ENCODE data around the gene KIF2B. TPM values are rescaled to one million over a fixed set of nuclear protein-coding genes. Genes with fewer than 3 reads are reported as not detected.

The KIF2B gene
- total RNA-seq, 1 experiment from 2014 or later = not detected

GRCh38 chr17:53792451-53792850 is 30.3 kb upstream of the KIF2B start:
- Histone ChIP-seq H3K79me2 (ENCODE audit: insufficient read depth, low read length) (no peaks in the 10 kb centered on the region), H2BK15ac (ENCODE audit: low read depth, low read length) (no peak overlapping the region), H2BK20ac (ENCODE audit: low read depth, low read length, poor library complexity, severe bottlenecking) (no peak overlapping the region), H3K23me2 (ENCODE audit: insufficient read length, low read depth, low read length, poor library complexity, severe bottlenecking) (no peaks in the 10 kb centered on the region), H3K79me1 (ENCODE audit: insufficient read depth, low read depth, low read length, poor library complexity, severe bottlenecking) (no peaks in the 10 kb centered on the region), H2AFZ (ENCODE audit: low read length) (no peak overlapping the region), H3K56ac (ENCODE audit: insufficient read length, low read depth, low read length) (no peak overlapping the region), H3K23ac (ENCODE audit: insufficient read length, low read depth, low read length) (no peak overlapping the region), H3K27ac (ENCODE audit: insufficient read length, low read depth, low read length) (no peak overlapping the region), H3K4me2 (ENCODE audit: insufficient read depth, insufficient read length, low read length) (no peak overlapping the region), H4K5ac (ENCODE audit: insufficient read length, low read depth, low read length) (no peak overlapping the region), H3K27me3 (ENCODE audit: insufficient read depth, low read length) (no peaks in the 10 kb centered on the region), H2BK12ac (ENCODE audit: insufficient read length, low read depth, low read length) (no peak overlapping the region), H2AK5ac (ENCODE audit: insufficient read length, low read length) (no peak overlapping the region), H3K18ac (ENCODE audit: insufficient read length, low read depth, low read length) (no peak overlapping the region), H2BK5ac (ENCODE audit: insufficient read length, low read length) (no peak overlapping the region), H2BK120ac (ENCODE audit: low read depth, low read length, poor library complexity, severe bottlenecking) (no peak overlapping the region), H4K8ac (replicated peaks; ENCODE audit: insufficient read length, low read depth, low read length) (no peak overlapping the region), H3K9ac (ENCODE audit: extremely low read depth, insufficient read length, low read length) (no peak overlapping the region), H4K20me1 (ENCODE audit: control insufficient read depth, insufficient read depth, insufficient read length) (no peaks in the 10 kb centered on the region), H4K91ac (ENCODE audit: insufficient read length, low read depth, low read length) (no peak overlapping the region), H3K9me3 (ENCODE audit: control insufficient read depth, low read depth, low read length) (no peaks in the 10 kb centered on the region), H3K14ac (ENCODE audit: insufficient read depth, low read length) (no peak overlapping the region), H3T11ph (ENCODE audit: low read length) (no peak overlapping the region), H3K4me1 (ENCODE audit: insufficient read depth, low read length) (no peaks in the 10 kb centered on the region), H3K4ac (ENCODE audit: low read depth, low read length) (no peak overlapping the region)
- WGBS (ENCODE audit: extremely low coverage, insufficient read length, low lambda C conversion rate) = no CpG with 5 or more reads among the region's 5 CpGs
- Mint-ChIP-seq H3K4me3 (no peak overlapping the region), H3K27me3 (ENCODE audit: low read depth) (no peaks in the 10 kb centered on the region), H3K9me3 (no peaks in the 10 kb centered on the region; a peak in 1 of 5 replicates), H3K4me1 (0 out of 4 replicates have a peak, but pooled peaks cover 0 to 2% of the 10 kb centered on the region in 2 experiments), H3K36me3 (ENCODE audit: insufficient read depth in 1 of 3, low read depth in 3 of 3) (no peaks in the 10 kb centered on the region), H3K27ac (peak overlapping the region in 1 of 3 experiments; percentile 59; a peak in 1 of 7 replicates)
- no peak for DNase-seq
- TF ChIP-seq, protein P1, sequence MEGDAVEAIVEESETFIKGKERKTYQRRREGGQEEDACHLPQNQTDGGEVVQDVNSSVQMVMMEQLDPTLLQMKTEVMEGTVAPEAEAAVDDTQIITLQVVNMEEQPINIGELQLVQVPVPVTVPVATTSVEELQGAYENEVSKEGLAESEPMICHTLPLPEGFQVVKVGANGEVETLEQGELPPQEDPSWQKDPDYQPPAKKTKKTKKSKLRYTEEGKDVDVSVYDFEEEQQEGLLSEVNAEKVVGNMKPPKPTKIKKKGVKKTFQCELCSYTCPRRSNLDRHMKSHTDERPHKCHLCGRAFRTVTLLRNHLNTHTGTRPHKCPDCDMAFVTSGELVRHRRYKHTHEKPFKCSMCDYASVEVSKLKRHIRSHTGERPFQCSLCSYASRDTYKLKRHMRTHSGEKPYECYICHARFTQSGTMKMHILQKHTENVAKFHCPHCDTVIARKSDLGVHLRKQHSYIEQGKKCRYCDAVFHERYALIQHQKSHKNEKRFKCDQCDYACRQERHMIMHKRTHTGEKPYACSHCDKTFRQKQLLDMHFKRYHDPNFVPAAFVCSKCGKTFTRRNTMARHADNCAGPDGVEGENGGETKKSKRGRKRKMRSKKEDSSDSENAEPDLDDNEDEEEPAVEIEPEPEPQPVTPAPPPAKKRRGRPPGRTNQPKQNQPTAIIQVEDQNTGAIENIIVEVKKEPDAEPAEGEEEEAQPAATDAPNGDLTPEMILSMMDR (conservative IDR thresholded peaks at IDR 0.05) = no peak
